ENCODE measurements around the gene CENPU. TPM values are rescaled to one million over a fixed set of nuclear protein-coding genes. Genes with fewer than 3 reads are reported as not detected.

CENPU gene
- total and polyA plus RNA-seq, 2 of the 8 experiments (the other 6 are each of a cell fraction or from before 2014, with no cell fraction given): 32.1 to 122 TPM

- CTCF ChIA-PET (ENCODE audit: partially characterized antibody): no interaction called here
- WGBS, 2 experiments (ENCODE audit: extremely low coverage in 1 of 2, insufficient coverage in 1 of 2, insufficient read length in 1 of 2, insufficient replicate concordance in 2 of 2, low coverage in 1 of 2, low lambda C conversion rate in 2 of 2, missing lambda C conversion rate in 1 of 2): 78% methylated on average over 2 of the region's 3 CpGs; no CpG with 5 or more reads in 1 of the 2 experiments
- FAIRE-seq: no peak
- TF ChIP-seq ATF3 (IDR thresholded peaks at IDR 0.05; ENCODE audit: insufficient read depth, low read depth, low read length): no peak
- no peak for TF ChIP-seq HDAC2 (IDR thresholded peaks at IDR 0.05; ENCODE audit: borderline replicate concordance in 1 of 2, low read depth in 2 of 2, low read length in 2 of 2)
- TF ChIP-seq JUND (IDR thresholded peaks at IDR 0.05; ENCODE audit: low read length): no peak
- no peak for TF ChIP-seq RXRA (IDR thresholded peaks at IDR 0.05; ENCODE audit: insufficient read depth, low read depth, low read length)
- no peak for TF ChIP-seq KDM1A (IDR thresholded peaks at IDR 0.05; ENCODE audit: borderline replicate concordance, low read length)
- TF ChIP-seq TEAD4 (IDR thresholded peaks at IDR 0.05; ENCODE audit: low read depth, low read length): no peak
- no peak for TF ChIP-seq POU5F1 (IDR thresholded peaks at IDR 0.05; ENCODE audit: low read depth, low read length)
- no peak for TF ChIP-seq EP300 (IDR thresholded peaks at IDR 0.05; ENCODE audit: borderline replicate concordance in 1 of 2, low read depth in 2 of 2, low read length in 2 of 2)
- no peak for TF ChIP-seq KDM5A (IDR thresholded peaks at IDR 0.05; ENCODE audit: low read length)
- TF ChIP-seq SIN3A (conservative IDR thresholded peaks at IDR 0.05 in 1 of 2, IDR thresholded peaks at IDR 0.05 in 1 of 2; ENCODE audit: low read depth in 1 of 2, low read length in 2 of 2): no peak
Observed at GRCh38 chr4:184675821-184676492, 57.9 kb downstream of the CENPU start.

More at GRCh38 chr4:184675821-184676492, 57.9 kb downstream of the CENPU start:
- Histone ChIP-seq H2BK12ac (ENCODE audit: low read depth, low read length) (no peak overlapping the region), H2BK5ac (ENCODE audit: low read depth, low read length) (no peak overlapping the region), H2AFZ (ENCODE audit: low read length) (no peak overlapping the region), H3K9ac (replicated peaks in 1 of 4; ENCODE audit: extremely low read depth in 1 of 4, low read depth in 3 of 4, low read length in 3 of 4) (no peak overlapping the region), H2BK15ac (ENCODE audit: low read length) (no peak overlapping the region), H3K4me3 (ENCODE audit: extremely low read depth in 1 of 4, insufficient read depth in 2 of 4, low read depth in 3 of 4, low read length in 4 of 4) (no peak overlapping the region), H3K36me3 (ENCODE audit: control insufficient read depth in 2 of 4, insufficient read depth in 4 of 4, low read length in 3 of 4) (peaks cover 0 to 3% (median 0%) of the 10 kb centered on the region in 4 experiments; a peak in 1 of 8 replicates), H3K9me3 (ENCODE audit: insufficient read depth in 2 of 2, low read depth in 1 of 2, low read length in 1 of 2) (peaks cover 0 to 7% of the 10 kb centered on the region in 2 experiments; a peak in 2 of 4 replicates), H3K27ac (ENCODE audit: low read depth, low read length) (no peak overlapping the region), H4K20me1 (replicated peaks in 1 of 2; ENCODE audit: control insufficient read depth in 1 of 2, insufficient read depth in 2 of 2, low read length in 2 of 2) (no peaks in the 10 kb centered on the region), H4K91ac (replicated peaks; ENCODE audit: insufficient read length, low read length) (no peak overlapping the region), H2BK120ac (replicated peaks; ENCODE audit: low read depth, low read length) (no peak overlapping the region), H3K18ac (ENCODE audit: extremely low read depth, low read length) (no peak overlapping the region), H3K14ac (ENCODE audit: insufficient read length) (no peak overlapping the region), H3K79me1 (ENCODE audit: low read depth, low read length) (no peaks in the 10 kb centered on the region), H3K27me3 (replicated peaks in 1 of 4; ENCODE audit: control insufficient read depth in 3 of 4, extremely low read depth in 1 of 4, insufficient read depth in 3 of 4, low read length in 3 of 4) (no peaks in the 10 kb centered on the region), H4K8ac (ENCODE audit: extremely low read depth, insufficient read depth, low read length) (no peak overlapping the region), H2BK20ac (ENCODE audit: low read length) (no peak overlapping the region), H2AK5ac (ENCODE audit: low read depth, low read length) (no peak overlapping the region), H3K4me2 (ENCODE audit: insufficient read depth in 1 of 2, low read depth in 2 of 2, low read length in 2 of 2) (no peak overlapping the region), H3K56ac (replicated peaks; ENCODE audit: insufficient read length, low read depth, low read length) (no peak overlapping the region), H3K23me2 (ENCODE audit: low read depth, low read length) (no peaks in the 10 kb centered on the region; the same call in 1 of the 2 replicates), H3K4me1 (replicated peaks in 1 of 4; ENCODE audit: control insufficient read depth in 3 of 4, insufficient read depth in 4 of 4, low read length in 3 of 4) (no peaks in the 10 kb centered on the region), H3K79me2 (ENCODE audit: control insufficient read depth in 1 of 2, insufficient read depth in 2 of 2, low read length in 2 of 2) (no peaks in the 10 kb centered on the region), H4K5ac (ENCODE audit: insufficient read length, low read depth, low read length) (no peak overlapping the region), H3K23ac (ENCODE audit: insufficient read length) (no peak overlapping the region), H3K4ac (replicated peaks; ENCODE audit: insufficient read length, low read depth, low read length) (no peak overlapping the region)
- POLR2A ChIA-PET (ENCODE audit: partially characterized antibody): no interaction called here
- DNase-seq (ENCODE audit: low read depth in 1 of 2, low spot score in 2 of 2): no peak

All from H1 (cell line).